BLaER1 treated with 17β-estradiol and CSF1 and Interleukin-3, amounts not matched to agents 10 nM and 100 nM (cell line): Measurements from ENCODE around the gene TMEM217.

Experiments used
- H3K27ac ChIP-seq, 11 experiments: shearing (Covaris generic); formaldehyde crosslinking; 2 replicates each; pipeline ENCODE4 v1.8.1; 2022
- H3K27me3 ChIP-seq, 11 experiments: shearing (Covaris generic); formaldehyde crosslinking; 2 replicates each; pipeline ENCODE4 v1.8.1; 2022
- H3K36me3 ChIP-seq, 11 experiments: shearing (Covaris generic); formaldehyde crosslinking; 2 replicates each; pipeline ENCODE4 v1.8.1; 2022
- H3K4me1 ChIP-seq, 10 experiments: shearing (Covaris generic); formaldehyde crosslinking; 2 replicates each; pipeline ENCODE4 v1.8.1; 2022
- H3K4me2 ChIP-seq, 11 experiments: shearing (Covaris generic); formaldehyde crosslinking; 2 replicates each; pipeline ENCODE4 v1.8.1; 2022
- H3K4me3 ChIP-seq, 10 experiments: shearing (Covaris generic); formaldehyde crosslinking; 2 replicates each; pipeline ENCODE4 v1.8.1; 2022
- H3K9ac ChIP-seq, 11 experiments: shearing (Covaris generic); formaldehyde crosslinking; 2 replicates each; pipeline ENCODE4 v1.8.1; 2022
- H3K9me3 ChIP-seq, 11 experiments: shearing (Covaris generic); formaldehyde crosslinking; replicated peaks in 1 of 11; 2 replicates each; pipeline ENCODE4 v1.8.1; 2022
- H4K20me1 ChIP-seq, 11 experiments: shearing (Covaris generic); formaldehyde crosslinking; 2 replicates each; pipeline ENCODE4 v1.8.1; 2022
- Cebpa-rat ChIP-seq, 11 experiments: shearing (Covaris generic); IDR thresholded peaks; 2 replicates each; pipeline ENCODE4 v1.8.1; 2022

TMEM217 gene

GRCh38 chr6:37273690-37274089, 15.7 kb upstream of the TMEM217 start:
- Histone ChIP-seq H3K27me3 (no peaks in the 10 kb centered on the region), H3K9me3 (no peaks in the 10 kb centered on the region), H3K36me3 (peaks cover 15 to 44% (median 36%) of the 10 kb centered on the region in 11 experiments; a peak in 18 of 22 replicates), H3K4me3 (no peak overlapping the region), H3K4me2 (peak overlapping the region in 6 of 11 experiments; percentile 12 to 52 (median 42); a peak in 6 of 22 replicates), H3K27ac (peak overlapping the region in 2 of 11 experiments; percentile 43 to 44; a peak in 1 of 22 replicates), H4K20me1 (peaks cover 0 to 51% (median 0%) of the 10 kb centered on the region in 11 experiments; a peak in 3 of 22 replicates), H3K4me1 (peaks cover 40 to 69% (median 56%) of the 10 kb centered on the region in 10 experiments), H3K9ac (no peak overlapping the region)
- no peak for TF ChIP-seq Cebpa-rat (IDR thresholded peaks at IDR 0.05)

- H3K27me3 ChIP-seq = no peaks in the 10 kb centered on the region
- no peaks in the 10 kb centered on the region for H3K9me3 ChIP-seq
- no peak overlapping the region for H3K4me3 ChIP-seq
- TF ChIP-seq Cebpa-rat (IDR thresholded peaks at IDR 0.05) = no peak
- peak overlapping the region in 1 of 11 experiments; percentile 17; a peak in 1 of 22 replicates for H3K9ac ChIP-seq
- peak overlapping the region; percentile 1 to 67 (median 38); a peak in 20 of 22 replicates for H3K4me2 ChIP-seq
- H3K27ac ChIP-seq = peak overlapping the region in 4 of 11 experiments; percentile 22 to 44 (median 32); a peak in 6 of 22 replicates
- peaks cover 33 to 62% (median 49%) of the 10 kb centered on the region in 10 experiments for H3K4me1 ChIP-seq
- H3K36me3 ChIP-seq = peaks cover 15 to 43% (median 38%) of the 10 kb centered on the region in 11 experiments; a peak in 19 of 22 replicates
- H4K20me1 ChIP-seq = peaks cover 0 to 51% (median 0%) of the 10 kb centered on the region in 11 experiments; a peak in 3 of 22 replicates
Measured at GRCh38 chr6:37272834-37273566, 15.1 kb upstream of the TMEM217 start.

GRCh38 chr6:37269105-37269504, 11.2 kb upstream of the TMEM217 start:
- no peak overlapping the region for H3K9ac ChIP-seq
- H3K9me3 ChIP-seq = peaks cover 4 to 15% (median 13%) of the 10 kb centered on the region in 11 experiments; a peak in 20 of 22 replicates
- H4K20me1 ChIP-seq = peaks cover 0 to 38% (median 0%) of the 10 kb centered on the region in 11 experiments; a peak in 6 of 22 replicates
- no peak overlapping the region for H3K4me2 ChIP-seq
- peaks cover 25 to 52% (median 42%) of the 10 kb centered on the region in 11 experiments for H3K36me3 ChIP-seq
- H3K27ac ChIP-seq = no peak overlapping the region
- peaks cover 10 to 45% (median 24%) of the 10 kb centered on the region in 10 experiments for H3K4me1 ChIP-seq
- H3K4me3 ChIP-seq = no peak overlapping the region
- no peaks in the 10 kb centered on the region for H3K27me3 ChIP-seq
- TF ChIP-seq Cebpa-rat (IDR thresholded peaks at IDR 0.05) = no peak

- Histone ChIP-seq H3K4me3 (no peak overlapping the region), H4K20me1 (peaks cover 0 to 39% (median 0%) of the 10 kb centered on the region in 11 experiments; a peak in 6 of 22 replicates), H3K27ac (no peak overlapping the region), H3K9me3 (peaks cover 4 to 15% (median 13%) of the 10 kb centered on the region in 11 experiments; a peak in 20 of 22 replicates), H3K4me1 (peaks cover 0 to 32% (median 6%) of the 10 kb centered on the region in 10 experiments; a peak in 9 of 20 replicates), H3K4me2 (no peak overlapping the region; a peak in 1 of 22 replicates), H3K36me3 (peaks cover 19 to 36% (median 26%) of the 10 kb centered on the region in 11 experiments), H3K9ac (no peak overlapping the region), H3K27me3 (no peaks in the 10 kb centered on the region)
- no peak for TF ChIP-seq Cebpa-rat (IDR thresholded peaks at IDR 0.05)
Measured at GRCh38 chr6:37265860-37266259, 7.9 kb upstream of the TMEM217 start.

- no peak for TF ChIP-seq Cebpa-rat (IDR thresholded peaks at IDR 0.05)
- Histone ChIP-seq H3K4me3 (no peak overlapping the region), H3K4me1 (peaks cover 2 to 28% (median 7%) of the 10 kb centered on the region in 10 experiments; a peak in 16 of 20 replicates), H3K9ac (no peak overlapping the region; a peak in 1 of 22 replicates), H3K27ac (no peak overlapping the region), H3K9me3 (peaks cover 4 to 15% (median 13%) of the 10 kb centered on the region in 11 experiments; a peak in 20 of 22 replicates), H3K4me2 (peak overlapping the region in 3 of 11 experiments; percentile 4 to 48 (median 22); a peak in 3 of 22 replicates), H3K27me3 (no peaks in the 10 kb centered on the region), H3K36me3 (peaks cover 15 to 28% (median 19%) of the 10 kb centered on the region in 11 experiments; a peak in 21 of 22 replicates), H4K20me1 (peaks cover 0 to 43% (median 0%) of the 10 kb centered on the region in 11 experiments; a peak in 7 of 22 replicates)
Measured at GRCh38 chr6:37265001-37265400, 7.1 kb upstream of the TMEM217 start.

GRCh38 chr6:37262446-37263026, 4.6 kb upstream of the TMEM217 start:
- Histone ChIP-seq H3K9me3 (peaks cover 4 to 15% (median 13%) of the 10 kb centered on the region in 11 experiments; a peak in 20 of 22 replicates), H3K27me3 (no peaks in the 10 kb centered on the region), H3K4me2 (no peak overlapping the region)

GRCh38 chr6:37261198-37261597, 3.3 kb upstream of the TMEM217 start:
- Histone ChIP-seq H3K9me3 (peaks cover 0 to 7% (median 5%) of the 10 kb centered on the region in 11 experiments; a peak in 20 of 22 replicates), H3K9ac (no peak overlapping the region), H3K27ac (no peak overlapping the region), H3K36me3 (peaks cover under 1 to 13% (median 4%) of the 10 kb centered on the region in 11 experiments; a peak in 17 of 22 replicates), H3K27me3 (no peaks in the 10 kb centered on the region), H3K4me1 (peaks cover 27 to 48% (median 31%) of the 10 kb centered on the region in 10 experiments), H3K4me2 (no peak overlapping the region), H4K20me1 (peaks cover 0 to 33% (median 0%) of the 10 kb centered on the region in 11 experiments; a peak in 7 of 22 replicates), H3K4me3 (no peak overlapping the region)
- 0 out of 22 replicates have a peak, but pooled peaks of 2 of the 11 experiments have one; percentile 27 to 34 for TF ChIP-seq Cebpa-rat (IDR thresholded peaks at IDR 0.05)

More at GRCh38 chr6:37262446-37263026, 4.6 kb upstream of the TMEM217 start:
- H4K20me1 ChIP-seq = peaks cover 0 to 33% (median 0%) of the 10 kb centered on the region in 11 experiments; a peak in 7 of 22 replicates
- no peak overlapping the region for H3K27ac ChIP-seq
- H3K4me1 ChIP-seq = peaks cover 19 to 37% (median 24%) of the 10 kb centered on the region in 10 experiments
- no peak overlapping the region for H3K9ac ChIP-seq
- no peak overlapping the region for H3K4me3 ChIP-seq
- peaks cover 5 to 17% (median 12%) of the 10 kb centered on the region in 11 experiments; a peak in 19 of 22 replicates for H3K36me3 ChIP-seq
- no peak for TF ChIP-seq Cebpa-rat (IDR thresholded peaks at IDR 0.05)

- Histone ChIP-seq H3K9me3 (no peaks in the 10 kb centered on the region), H4K20me1 (peaks cover 0 to 30% (median 0%) of the 10 kb centered on the region in 11 experiments; a peak in 7 of 22 replicates), H3K4me1 (peaks cover 27 to 45% (median 31%) of the 10 kb centered on the region in 10 experiments), H3K27ac (no peak overlapping the region), H3K4me3 (no peak overlapping the region), H3K4me2 (peak overlapping the region in 3 of 11 experiments; percentile 83 to 96 (median 89); a peak in 3 of 22 replicates), H3K36me3 (peaks cover 0 to 9% (median 1%) of the 10 kb centered on the region in 11 experiments; a peak in 4 of 22 replicates), H3K27me3 (no peaks in the 10 kb centered on the region), H3K9ac (no peak overlapping the region)
- no peak for TF ChIP-seq Cebpa-rat (IDR thresholded peaks at IDR 0.05)
Measured at GRCh38 chr6:37260444-37260843, 2.5 kb upstream of the TMEM217 start.
